ENCODE measurements around the gene NAV1. TPM values are rescaled to one million over a fixed set of nuclear protein-coding genes. Genes with fewer than 3 reads are reported as not detected.
"Not testable (repeated sequence)": the region's sequence is repeated elsewhere in the genome, so short reads cannot be mapped to it uniquely, and the experiment has no call there.

Gene NAV1
- total RNA-seq, 1 donor from 2014 or later = 34.1 TPM

DNA sequence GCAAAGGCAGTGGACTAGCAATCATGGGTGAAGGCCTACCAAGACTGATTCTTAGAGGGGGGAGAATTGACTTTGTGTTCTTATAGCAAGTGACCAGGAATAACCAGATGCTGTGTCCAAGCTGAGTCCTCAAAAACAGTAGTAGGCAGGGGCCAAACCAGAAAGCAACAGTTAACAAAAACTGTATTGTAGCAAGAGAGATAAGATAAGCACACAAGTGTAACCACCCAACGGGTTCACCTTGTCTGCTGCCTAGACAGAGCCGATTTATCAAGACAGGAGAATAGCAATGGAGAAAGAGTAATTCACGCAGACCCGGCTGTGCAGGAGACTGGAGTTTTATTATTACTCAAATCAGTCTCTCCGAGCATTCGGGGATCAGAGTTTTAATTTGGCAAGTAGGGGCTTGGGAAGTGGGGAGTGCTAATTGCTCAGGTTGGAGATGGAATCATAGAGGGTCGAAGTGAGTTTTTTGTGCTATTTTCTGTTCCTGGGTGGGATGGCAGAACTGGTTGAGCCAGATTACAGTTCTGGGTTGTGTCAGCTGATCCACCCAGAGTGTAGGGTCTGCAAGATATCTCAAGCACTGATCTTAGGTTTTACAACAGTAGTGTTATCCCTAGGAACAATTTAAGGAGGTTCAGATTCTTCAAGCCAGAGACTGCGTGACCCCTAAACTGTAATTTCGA lies 23.7 kb upstream of the NAV1 start:
- no peak overlapping the region for H3K4me3 ChIP-seq
- TF ChIP-seq, protein P1, sequence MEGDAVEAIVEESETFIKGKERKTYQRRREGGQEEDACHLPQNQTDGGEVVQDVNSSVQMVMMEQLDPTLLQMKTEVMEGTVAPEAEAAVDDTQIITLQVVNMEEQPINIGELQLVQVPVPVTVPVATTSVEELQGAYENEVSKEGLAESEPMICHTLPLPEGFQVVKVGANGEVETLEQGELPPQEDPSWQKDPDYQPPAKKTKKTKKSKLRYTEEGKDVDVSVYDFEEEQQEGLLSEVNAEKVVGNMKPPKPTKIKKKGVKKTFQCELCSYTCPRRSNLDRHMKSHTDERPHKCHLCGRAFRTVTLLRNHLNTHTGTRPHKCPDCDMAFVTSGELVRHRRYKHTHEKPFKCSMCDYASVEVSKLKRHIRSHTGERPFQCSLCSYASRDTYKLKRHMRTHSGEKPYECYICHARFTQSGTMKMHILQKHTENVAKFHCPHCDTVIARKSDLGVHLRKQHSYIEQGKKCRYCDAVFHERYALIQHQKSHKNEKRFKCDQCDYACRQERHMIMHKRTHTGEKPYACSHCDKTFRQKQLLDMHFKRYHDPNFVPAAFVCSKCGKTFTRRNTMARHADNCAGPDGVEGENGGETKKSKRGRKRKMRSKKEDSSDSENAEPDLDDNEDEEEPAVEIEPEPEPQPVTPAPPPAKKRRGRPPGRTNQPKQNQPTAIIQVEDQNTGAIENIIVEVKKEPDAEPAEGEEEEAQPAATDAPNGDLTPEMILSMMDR (IDR thresholded peaks at IDR 0.05) = no peak
- H3K9me3 ChIP-seq = no peaks in the 10 kb centered on the region
- DNase-seq (no peak), ATAC-seq (no peak)
- H3K27ac ChIP-seq = no peak overlapping the region
- no peaks in the 10 kb centered on the region for H3K36me3 ChIP-seq
- intact Hi-C loops (cut with DNase I) = no loop called here
- H3K27me3 ChIP-seq = no peaks in the 10 kb centered on the region
- peaks cover 22% of the 10 kb centered on the region for H3K4me1 ChIP-seq

DNA sequence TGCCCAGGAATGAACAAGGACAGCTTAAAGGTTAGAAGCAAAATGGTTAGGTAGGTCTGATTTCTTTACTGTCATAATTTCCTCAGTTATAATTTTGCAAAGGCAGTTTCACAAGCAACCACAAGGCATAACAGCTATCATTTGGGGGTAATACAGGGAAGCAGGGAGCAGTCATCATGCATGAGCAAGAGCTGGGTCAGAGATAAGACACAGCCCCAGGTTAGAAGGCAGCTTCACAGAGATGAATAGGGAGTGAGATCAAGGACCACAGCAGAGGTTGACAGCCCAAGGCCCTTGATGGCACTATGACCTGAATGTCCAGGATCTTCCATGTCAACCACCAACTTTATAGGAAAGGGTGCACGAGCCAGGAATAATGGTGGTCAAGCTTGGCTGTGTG lies 23.0 kb upstream of the NAV1 start:
- DNase-seq (no peak), ATAC-seq (no peak)
- intact Hi-C loops (cut with DNase I) = no loop called here
- Histone ChIP-seq H3K36me3 (no peaks in the 10 kb centered on the region), H3K4me3 (no peak overlapping the region), H3K9me3 (no peaks in the 10 kb centered on the region), H3K27ac (no peak overlapping the region), H3K27me3 (no peaks in the 10 kb centered on the region), H3K4me1 (peaks cover 22% of the 10 kb centered on the region)
- TF ChIP-seq, protein P1 (IDR thresholded peaks at IDR 0.05) = no peak

DNA sequence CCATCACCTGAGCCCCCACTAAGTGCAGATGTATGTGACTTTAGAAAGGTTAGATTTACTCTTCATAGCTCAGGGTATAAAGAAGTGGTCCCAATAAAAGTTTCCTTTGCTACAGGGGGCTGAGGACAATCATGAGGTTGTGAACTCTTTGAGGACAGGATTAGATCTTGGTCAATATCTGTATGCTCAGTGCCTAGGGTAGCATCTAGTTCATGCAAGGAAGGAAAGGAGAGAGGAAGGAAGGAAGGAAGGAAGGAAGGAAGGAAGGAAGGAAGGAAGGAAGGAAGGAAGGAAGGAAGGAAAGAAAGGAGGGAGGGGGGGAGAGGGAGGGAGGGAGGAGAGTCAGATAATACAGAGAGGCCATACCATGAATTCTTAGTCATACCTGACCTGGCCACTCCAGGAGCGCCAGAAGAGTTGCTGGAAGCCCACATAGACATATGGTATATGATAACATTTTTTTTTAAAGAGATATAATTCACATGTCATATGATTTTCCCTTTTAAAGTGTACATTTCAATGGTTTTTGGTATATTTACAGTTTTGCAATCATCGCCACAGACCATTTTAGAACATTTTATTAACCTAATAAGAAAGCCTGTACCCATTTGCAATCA lies 22.3 kb upstream of the NAV1 start:
- H3K4me1 ChIP-seq = peaks cover 17% of the 10 kb centered on the region
- no peak overlapping the region for H3K4me3 ChIP-seq
- intact Hi-C loops (cut with DNase I) = no loop called here
- no peaks in the 10 kb centered on the region for H3K27me3 ChIP-seq
- DNase-seq (no peak), ATAC-seq (no peak)
- no peaks in the 10 kb centered on the region for H3K9me3 ChIP-seq
- H3K36me3 ChIP-seq = no peaks in the 10 kb centered on the region
- TF ChIP-seq, protein P1 (IDR thresholded peaks at IDR 0.05) = no peak
- H3K27ac ChIP-seq = no peak overlapping the region

DNA sequence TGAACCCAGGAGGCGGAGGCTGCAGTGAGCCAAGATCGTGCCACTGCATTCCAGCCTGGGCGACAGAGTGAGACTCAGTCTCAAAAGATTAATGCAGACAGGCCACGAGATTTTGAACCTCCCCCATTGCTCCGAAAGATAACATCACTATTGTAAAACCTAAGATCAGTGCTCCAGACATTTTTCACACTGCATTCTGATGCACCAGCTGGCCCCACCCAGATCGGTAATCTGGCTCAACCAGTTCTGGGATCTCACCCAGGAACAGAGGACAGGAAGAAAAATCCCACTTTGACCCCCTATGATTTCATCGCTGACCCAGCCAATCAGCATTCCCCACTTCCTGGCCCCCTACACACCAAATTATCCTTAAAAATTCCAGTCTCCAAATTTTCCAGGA lies 21.3 kb upstream of the NAV1 start:
- TF ChIP-seq, protein P1 (IDR thresholded peaks at IDR 0.05) = no peak
- DNase-seq (no peak), ATAC-seq (no peak)
- no peak overlapping the region for H3K27ac ChIP-seq
- intact Hi-C loops (cut with DNase I) = no loop called here
- H3K9me3 ChIP-seq = no peaks in the 10 kb centered on the region
- H3K36me3 ChIP-seq = no peaks in the 10 kb centered on the region
- H3K4me3 ChIP-seq = no peak overlapping the region
- peaks cover 7% of the 10 kb centered on the region for H3K4me1 ChIP-seq
- H3K27me3 ChIP-seq = no peaks in the 10 kb centered on the region

DNA sequence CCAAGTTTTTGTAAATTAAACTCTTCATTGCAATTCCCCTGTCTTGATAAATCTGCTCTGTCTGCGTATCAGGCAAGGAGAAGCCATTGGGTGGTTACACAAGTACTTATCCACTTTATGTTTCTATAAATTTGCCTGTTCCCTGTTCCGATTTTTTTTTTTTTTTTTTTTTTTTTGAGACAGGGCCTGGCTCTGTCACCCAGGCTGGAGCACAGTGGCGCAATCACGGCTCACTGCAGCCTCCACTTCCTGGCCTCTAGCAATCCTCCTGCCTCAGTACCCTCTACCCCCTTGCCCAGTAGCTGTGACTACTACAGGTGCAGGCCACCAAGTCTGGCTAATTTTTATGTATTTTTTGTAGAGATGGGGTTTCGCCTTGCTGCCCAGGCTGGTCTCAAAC lies 20.9 kb upstream of the NAV1 start:
- peaks cover 2% of the 10 kb centered on the region for H3K4me1 ChIP-seq
- intact Hi-C loops (cut with DNase I) = no loop called here
- DNase-seq = no peak
- H3K27me3 ChIP-seq = no peaks in the 10 kb centered on the region
- H3K36me3 ChIP-seq = no peaks in the 10 kb centered on the region
- no peak overlapping the region for H3K27ac ChIP-seq
- no peaks in the 10 kb centered on the region for H3K9me3 ChIP-seq
- H3K4me3 ChIP-seq = no peak overlapping the region
- TF ChIP-seq, protein P1 (IDR thresholded peaks at IDR 0.05) = no peak
- ATAC-seq = peak; percentile 49

DNA sequence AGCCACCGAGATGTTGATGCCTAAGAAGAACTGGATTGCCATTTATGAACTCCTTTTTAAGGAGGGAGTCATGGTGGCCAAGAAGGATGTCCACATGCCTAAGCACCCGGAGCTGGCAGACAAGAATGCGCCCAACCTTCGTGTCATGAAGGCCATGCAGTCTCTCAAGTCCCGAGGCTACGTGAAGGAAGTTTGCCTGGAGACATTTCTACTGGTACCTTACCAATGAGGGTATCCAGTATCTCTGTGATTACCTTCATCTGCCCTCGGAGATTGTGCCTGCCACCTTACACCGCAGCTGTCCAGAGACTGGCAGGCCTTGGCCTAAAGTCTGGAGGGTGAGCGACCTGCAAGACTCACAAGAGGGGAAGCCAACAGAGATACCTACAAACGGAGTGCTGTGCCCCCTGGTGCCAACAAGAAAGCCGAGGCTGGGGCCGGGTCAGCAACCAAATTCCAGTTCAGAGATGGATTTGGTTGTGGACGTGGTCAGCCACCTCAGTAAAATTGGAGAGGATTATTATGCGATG lies 18.8 kb upstream of the NAV1 start:
- intact Hi-C loops (cut with DNase I); H3K4me3 ChIP-seq; H3K27ac ChIP-seq; ATAC-seq; DNase-seq; H3K4me1 ChIP-seq; H3K9me3 ChIP-seq; H3K36me3 ChIP-seq; H3K27me3 ChIP-seq: not testable (repeated sequence)

Measured in upper lobe of right lung (tissue), 1 donor.